ENCODE results near the gene PADI3.

- TF ChIP-seq CTCF (IDR thresholded peaks at IDR 0.05): no peak
- no peak for TF ChIP-seq POLR2A (IDR thresholded peaks at IDR 0.05)
These were observed 40.8 kb downstream of the PADI3 start for GRCh38 chr1:17289721-17290120.
